Activated CD4-positive, alpha-beta T cell treated with anti-CD3 and anti-CD28 coated beads, Interleukin-2, amount 50 U/mL, for 24 hours (primary cell): Measurements from ENCODE around the gene TEX22.

Experiments
- DNase-seq, 2 donors: peaks; one replicate each; pipeline ENCODE4 v3.0.0-alpha.2; 2020; ENCODE audit warnings: low read depth in 1 of 2, low spot score in 1 of 2

TEX22 gene

GRCh38 chr14:105384041-105384557 is 14.2 kb upstream of the TEX22 start:
- no peak for DNase-seq

DNA sequence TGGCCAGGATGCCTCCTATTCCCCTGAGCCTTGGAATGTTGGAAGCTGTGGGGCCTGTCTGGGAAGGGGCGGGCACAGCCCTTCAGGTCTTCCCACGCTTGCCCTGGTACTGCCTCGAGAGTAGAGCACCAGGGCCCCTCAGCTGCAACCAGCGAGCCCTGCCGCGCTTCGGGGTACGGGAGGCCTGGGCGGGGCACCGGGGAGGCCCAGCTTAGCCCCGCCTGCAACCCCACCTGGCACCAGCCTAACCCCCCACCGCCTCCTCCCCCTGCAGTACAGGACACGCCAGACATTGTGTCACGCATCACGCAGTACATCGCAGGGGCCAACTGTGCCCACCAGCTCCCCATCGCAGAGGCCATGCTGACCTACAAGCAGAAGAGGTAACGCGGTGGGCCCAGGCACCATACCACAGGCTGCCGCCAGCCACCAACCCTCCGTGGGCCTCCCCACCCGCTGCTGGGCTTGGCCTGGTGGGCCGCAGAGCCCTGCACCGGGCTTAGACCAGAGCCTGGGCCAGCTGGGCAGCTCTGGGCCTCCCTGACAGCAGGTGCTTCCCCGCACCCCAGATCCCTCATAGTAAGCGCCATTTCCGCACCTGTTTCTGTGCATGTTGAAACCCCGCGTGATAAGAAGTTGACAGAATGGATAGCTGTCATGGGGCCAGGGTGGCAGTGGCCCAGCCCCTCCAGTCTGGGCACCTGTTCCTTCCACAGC is 13.6 kb upstream of the TEX22 start:
- no peak for DNase-seq

GRCh38 chr14:105385322-105385637 is 13.1 kb upstream of the TEX22 start:
- DNase-seq, result no peak

DNA sequence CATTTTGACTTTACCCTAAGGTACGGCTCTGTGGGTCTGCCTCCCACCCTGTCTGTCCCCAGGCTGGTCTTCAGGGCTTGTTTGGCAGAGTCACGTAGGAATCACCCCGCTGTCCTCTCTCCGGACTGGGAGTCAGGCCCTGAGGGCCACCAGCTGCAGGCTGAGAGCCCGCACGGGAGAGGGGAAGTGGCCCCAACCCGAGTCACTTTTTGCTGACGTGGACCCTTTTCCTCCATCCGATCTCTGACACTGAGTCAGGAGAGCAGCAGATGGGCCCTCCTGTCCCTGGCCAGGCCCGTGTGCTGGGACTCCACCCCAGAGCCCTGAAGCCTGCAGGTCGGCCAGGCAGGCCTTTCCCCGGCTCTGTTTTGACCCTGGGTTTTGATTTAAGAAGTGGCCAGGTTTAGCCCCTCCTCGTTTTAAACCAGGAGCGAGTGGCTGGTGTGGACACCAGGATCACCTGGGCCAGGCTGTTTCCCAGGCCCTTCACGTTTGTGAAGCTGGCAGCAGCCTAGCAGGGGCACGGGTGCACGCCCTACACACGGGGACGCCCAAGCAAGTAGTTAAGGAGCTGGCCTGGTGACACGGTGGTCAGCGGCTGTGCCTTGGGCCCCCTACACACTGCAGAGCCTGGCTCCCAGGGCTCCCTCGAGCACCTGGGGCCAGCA is 12.5 kb upstream of the TEX22 start:
- DNase-seq, result no peak

- no peak for DNase-seq
These were observed 11.5 kb upstream of the TEX22 start for GRCh38 chr14:105386581-105387529.

- DNase-seq, result no peak
These were observed 10.8 kb upstream of the TEX22 start for GRCh38 chr14:105387530-105387922.

GRCh38 chr14:105388110-105388951 is 10.0 kb upstream of the TEX22 start:
- no peak for DNase-seq

DNA sequence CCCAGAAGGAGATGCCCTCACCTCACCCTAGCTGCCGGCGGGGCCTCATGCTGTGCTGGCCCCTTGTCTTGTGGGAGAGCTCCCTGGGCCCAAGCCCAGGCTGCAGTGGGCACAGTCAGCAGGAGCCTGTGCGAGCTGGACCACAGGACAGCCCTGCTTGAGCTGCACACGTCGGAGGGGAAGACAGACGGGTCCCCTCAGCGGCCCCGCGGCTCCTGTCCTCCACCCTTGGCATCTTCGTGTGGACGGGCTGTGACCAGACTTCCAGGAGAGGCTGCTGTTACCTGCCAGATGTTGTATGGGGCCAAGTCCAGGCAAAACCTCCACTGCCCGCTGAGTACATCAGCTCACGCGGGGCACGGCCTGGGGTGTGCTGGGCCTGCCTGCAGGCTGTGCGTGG is 9.4 kb upstream of the TEX22 start:
- DNase-seq, result no peak

DNA sequence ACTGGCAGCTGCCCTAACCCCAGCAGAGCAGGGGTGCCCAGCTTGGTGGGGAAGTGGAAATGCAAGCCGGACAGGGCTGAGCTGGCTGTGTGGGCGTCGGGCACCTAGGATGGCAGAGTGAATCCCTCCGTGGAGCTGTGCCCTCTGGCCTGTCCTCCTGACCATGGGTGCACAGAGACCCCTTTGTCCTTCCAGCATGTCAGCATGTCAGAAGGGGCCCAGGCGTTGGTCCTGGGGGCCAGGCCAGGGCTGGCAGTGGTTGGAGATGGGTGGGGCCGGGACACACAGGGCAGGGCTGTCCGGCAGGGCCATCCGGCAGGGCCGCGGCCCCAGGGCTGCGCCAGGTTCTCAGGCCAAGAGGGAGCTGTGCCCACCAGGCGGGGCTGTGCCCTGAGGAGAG is 8.8 kb upstream of the TEX22 start:
- no peak for DNase-seq

DNA sequence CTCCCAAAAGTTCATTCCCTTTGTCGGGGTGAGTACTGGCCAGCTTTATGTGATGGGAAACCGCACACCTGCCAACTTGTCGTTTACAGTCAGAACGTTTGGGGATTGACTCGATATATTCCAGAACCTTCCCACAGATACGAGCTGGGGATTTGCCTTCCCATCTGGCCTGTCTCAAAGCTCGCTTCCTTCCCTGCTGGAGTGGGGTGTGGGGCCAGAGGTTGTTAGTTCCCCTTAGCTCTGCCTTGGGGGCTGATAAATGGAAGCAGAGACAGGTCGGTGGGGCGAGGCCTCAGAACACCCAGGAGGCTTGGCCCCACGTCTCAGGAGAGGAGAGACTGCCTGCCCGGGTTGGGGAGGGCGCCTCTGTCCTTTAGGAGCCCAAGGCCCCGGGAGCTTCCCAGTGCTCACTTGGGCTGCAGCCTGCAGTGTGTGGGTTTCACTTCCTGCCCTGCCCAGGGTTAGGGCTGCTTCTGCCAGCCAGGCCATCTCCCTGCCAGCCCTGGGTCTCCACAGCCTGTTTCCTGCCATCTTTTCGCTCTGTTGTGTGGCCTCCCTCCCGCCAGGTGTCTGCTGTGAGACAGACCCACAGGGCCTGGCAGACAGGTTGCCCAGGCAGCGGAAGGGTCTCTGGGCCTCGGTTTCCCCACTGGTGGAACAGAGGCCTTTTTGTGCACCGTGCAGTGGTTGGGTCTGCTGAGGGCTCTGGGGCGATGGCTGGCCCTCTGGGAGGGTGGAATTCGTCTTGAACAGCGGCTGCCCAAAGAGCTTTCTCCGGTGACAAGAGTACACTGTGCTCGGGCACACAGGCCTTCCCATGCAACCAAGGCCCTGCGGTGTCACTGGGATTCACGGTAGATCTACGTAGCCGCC is 8.1 kb upstream of the TEX22 start:
- DNase-seq, result no peak

GRCh38 chr14:105390849-105391500 is 7.4 kb upstream of the TEX22 start:
- DNase-seq, result no peak

GRCh38 chr14:105391541-105391940 is 6.8 kb upstream of the TEX22 start:
- no peak for DNase-seq

- no peak for DNase-seq
These were observed 5.9 kb upstream of the TEX22 start for GRCh38 chr14:105392131-105393090.

GRCh38 chr14:105393151-105393550 is 5.2 kb upstream of the TEX22 start:
- DNase-seq, result no peak

DNA sequence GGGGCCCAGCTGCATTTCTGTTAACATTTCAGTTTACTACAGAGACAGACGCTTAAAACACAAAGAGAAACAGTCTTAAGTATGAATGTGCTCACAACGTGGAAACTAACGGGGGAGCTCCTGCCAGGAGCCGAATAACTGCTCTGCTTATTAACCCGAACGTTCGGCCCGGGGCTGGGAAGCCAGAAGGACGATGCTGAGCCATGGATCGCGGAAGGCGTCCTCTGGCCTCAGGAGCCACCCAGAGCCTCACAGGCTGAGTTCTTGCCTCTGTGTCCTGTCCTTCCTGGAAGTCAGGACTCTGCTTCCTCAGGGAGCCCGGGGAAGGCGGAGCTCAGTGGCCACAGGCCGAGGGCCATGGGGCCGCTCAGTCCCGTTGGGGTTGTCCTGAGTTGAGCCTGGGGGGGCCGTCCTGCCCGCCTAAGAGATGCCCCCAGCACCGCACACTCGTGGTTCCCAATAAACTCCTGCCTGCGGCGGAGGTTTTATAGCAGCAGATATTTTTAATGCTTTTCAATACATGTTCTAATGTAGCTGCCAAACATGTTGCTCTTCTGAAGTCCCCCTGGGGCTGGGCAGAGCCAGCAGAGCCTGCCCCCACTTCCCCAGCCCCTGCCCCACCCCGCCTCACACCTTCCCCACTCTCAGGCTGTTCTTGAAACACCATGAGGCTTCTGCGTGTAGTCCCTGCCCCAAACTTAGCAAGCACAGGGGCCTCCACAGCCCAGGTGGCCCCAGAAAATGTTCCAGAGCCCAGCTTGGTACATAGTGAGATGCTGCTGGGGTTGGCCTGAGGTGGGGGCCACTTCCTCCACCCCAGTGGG is 3.4 kb upstream of the TEX22 start:
- DNase-seq, result no peak

GRCh38 chr14:105395538-105395854 is 2.8 kb upstream of the TEX22 start:
- no peak for DNase-seq

- DNase-seq, result no peak
These were observed 897 bp upstream of the TEX22 start for GRCh38 chr14:105397350-105397931.
